Measurements from ENCODE around the gene GNAI2. TPM values are rescaled to one million over a fixed set of nuclear protein-coding genes. Genes with fewer than 3 reads are reported as not detected.

The GNAI2 gene
- total and polyA plus RNA-seq, 12 donors = 107 to 270 (median 146) TPM

GRCh38 chr3:50193746-50194127 lies 42.3 kb upstream of the GNAI2 start:
- 23 to 24% methylated on average over 33 to 34 of the region's 34 CpGs for WGBS, 2 donors
- DNase-seq = no peak
- H3K36me3 ChIP-seq = no peaks in the 10 kb centered on the region
- intact Hi-C loops (cut with DNase I) = loop anchor here (1.0 to 5.0 kb wide), 7 partner anchors 31 to 81 kb away; no protein-coding TSS in a partner anchor
- no peak overlapping the region for H3K27ac ChIP-seq
- no peak overlapping the region for H3K4me3 ChIP-seq
- no peaks in the 10 kb centered on the region for H3K9me3 ChIP-seq
- no peak for ATAC-seq
- peaks cover 17 to 52% (median 36%) of the 10 kb centered on the region in 7 donors for H3K27me3 ChIP-seq
- TF ChIP-seq CTCF (IDR thresholded peaks at IDR 0.05) = no peak
- H3K4me1 ChIP-seq = peaks cover 0 to 28% (median 21%) of the 10 kb centered on the region in 9 donors

GRCh38 chr3:50194128-50194902 lies 41.7 kb upstream of the GNAI2 start:
- peak; percentile 53 to 92 (median 83) for TF ChIP-seq CTCF (IDR thresholded peaks at IDR 0.05)
- 10% methylated on average over 69 to 70 of the region's 70 CpGs for WGBS, 2 donors
- ATAC-seq (peak; percentile 56 to 81 (median 77)), DNase-seq (peak; percentile 63 to 78)
- intact Hi-C loops (cut with DNase I) = loop anchor here in 9 of 10 donors (1.0 to 5.0 kb wide), 6 partner anchors 30 to 78 kb away; no protein-coding TSS in a partner anchor
- H3K27me3 ChIP-seq = peaks cover 17 to 56% (median 36%) of the 10 kb centered on the region in 7 donors
- no peaks in the 10 kb centered on the region for H3K9me3 ChIP-seq
- H3K36me3 ChIP-seq = no peaks in the 10 kb centered on the region
- peak overlapping the region in 5 of 10 donors; percentile 7 to 32 (median 18) for H3K4me3 ChIP-seq
- peaks cover 0 to 28% (median 21%) of the 10 kb centered on the region in 9 donors for H3K4me1 ChIP-seq
- no peak overlapping the region for H3K27ac ChIP-seq

- WGBS, 2 donors = 56 to 57% methylated on average over 14 of the region's 14 CpGs
- H3K27me3 ChIP-seq = peaks cover 17 to 56% (median 41%) of the 10 kb centered on the region in 7 donors
- H3K4me1 ChIP-seq = peaks cover 0 to 28% (median 21%) of the 10 kb centered on the region in 9 donors
- intact Hi-C loops (cut with DNase I) = loop anchor here in 9 of 10 donors (1.0 to 5.0 kb wide), 7 partner anchors 30 to 78 kb away; no protein-coding TSS in a partner anchor
- peak in 6 of 8 donors; percentile 10 to 36 (median 16) for ATAC-seq
- H3K27ac ChIP-seq = no peak overlapping the region
- no peaks in the 10 kb centered on the region for H3K36me3 ChIP-seq
- TF ChIP-seq CTCF (IDR thresholded peaks at IDR 0.05) = no peak
- no peaks in the 10 kb centered on the region for H3K9me3 ChIP-seq
- peak overlapping the region in 5 of 10 donors; percentile 7 to 32 (median 18) for H3K4me3 ChIP-seq
- no peak for DNase-seq
These were observed 41.0 kb upstream of the GNAI2 start for GRCh38 chr3:50194903-50195500.

GRCh38 chr3:50195501-50196252 lies 40.3 kb upstream of the GNAI2 start:
- Histone ChIP-seq H3K27me3 (peaks cover 17 to 56% (median 43%) of the 10 kb centered on the region in 7 donors), H3K4me1 (peaks cover 0 to 28% (median 21%) of the 10 kb centered on the region in 9 donors), H3K9me3 (no peaks in the 10 kb centered on the region), H3K36me3 (no peaks in the 10 kb centered on the region), H3K4me3 (no peak overlapping the region), H3K27ac (no peak overlapping the region)
- WGBS, 2 donors = 60 to 64% methylated on average over 4 of the region's 4 CpGs
- TF ChIP-seq CTCF (IDR thresholded peaks at IDR 0.05) = no peak
- DNase-seq (no peak), ATAC-seq (no peak)
- intact Hi-C loops (cut with DNase I) = loop anchor here in 6 of 10 donors (1.0 to 2.0 kb wide), 4 partner anchors 29 to 77 kb away; no protein-coding TSS in a partner anchor

Measured in heart right ventricle (tissue), 16 donors.